GM19467 (cell line): ENCODE measurements around the gene TUBB.

Experiments
- ATAC-seq: cut with Tn5 transposase; IDR thresholded peaks from one replicate; pipeline ENCODE4 v1.9.1; 2021; ENCODE audit warnings: mild to moderate bottlenecking, moderate library complexity; ENCODE audit not compliant: unreplicated experiment

TUBB gene

DNA sequence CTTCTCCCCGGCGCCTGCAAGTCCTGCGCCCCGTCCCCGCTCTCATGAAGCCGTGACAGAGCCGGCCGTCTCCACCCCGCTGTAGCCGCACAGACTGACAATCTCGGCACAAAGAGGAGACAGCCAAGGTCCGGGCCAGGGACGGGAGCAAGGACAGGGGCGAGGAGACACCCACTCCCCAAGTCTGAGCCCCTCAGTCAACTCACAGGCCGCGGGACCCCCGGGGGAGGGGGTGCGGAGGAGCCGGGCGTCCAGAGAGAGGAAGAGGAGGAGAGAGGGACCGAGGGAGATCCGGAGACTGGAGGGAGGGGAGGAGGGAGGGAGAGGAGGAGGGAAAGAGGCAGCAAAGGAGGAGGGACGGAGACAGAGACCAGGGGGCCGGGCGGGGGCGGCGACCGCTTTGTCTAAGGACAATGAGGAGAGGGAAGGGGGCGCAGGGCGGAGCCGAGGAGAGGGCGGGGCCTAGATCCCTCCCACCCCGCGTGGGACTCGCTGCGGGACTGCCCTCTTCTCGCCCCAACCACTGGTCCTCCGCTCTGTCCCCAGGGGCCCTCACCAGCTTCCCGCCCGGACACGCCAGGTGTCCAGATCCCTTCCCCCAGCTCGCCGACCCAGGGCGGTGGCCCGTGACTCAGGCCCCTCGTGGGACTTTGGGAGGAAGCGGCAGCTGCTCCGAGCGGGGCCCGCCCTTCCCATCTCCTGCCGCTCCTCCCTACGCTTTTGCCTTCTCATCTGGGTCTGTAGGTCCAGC is 33.1 kb upstream of the TUBB start:
- peak; percentile 43 for ATAC-seq

DNA sequence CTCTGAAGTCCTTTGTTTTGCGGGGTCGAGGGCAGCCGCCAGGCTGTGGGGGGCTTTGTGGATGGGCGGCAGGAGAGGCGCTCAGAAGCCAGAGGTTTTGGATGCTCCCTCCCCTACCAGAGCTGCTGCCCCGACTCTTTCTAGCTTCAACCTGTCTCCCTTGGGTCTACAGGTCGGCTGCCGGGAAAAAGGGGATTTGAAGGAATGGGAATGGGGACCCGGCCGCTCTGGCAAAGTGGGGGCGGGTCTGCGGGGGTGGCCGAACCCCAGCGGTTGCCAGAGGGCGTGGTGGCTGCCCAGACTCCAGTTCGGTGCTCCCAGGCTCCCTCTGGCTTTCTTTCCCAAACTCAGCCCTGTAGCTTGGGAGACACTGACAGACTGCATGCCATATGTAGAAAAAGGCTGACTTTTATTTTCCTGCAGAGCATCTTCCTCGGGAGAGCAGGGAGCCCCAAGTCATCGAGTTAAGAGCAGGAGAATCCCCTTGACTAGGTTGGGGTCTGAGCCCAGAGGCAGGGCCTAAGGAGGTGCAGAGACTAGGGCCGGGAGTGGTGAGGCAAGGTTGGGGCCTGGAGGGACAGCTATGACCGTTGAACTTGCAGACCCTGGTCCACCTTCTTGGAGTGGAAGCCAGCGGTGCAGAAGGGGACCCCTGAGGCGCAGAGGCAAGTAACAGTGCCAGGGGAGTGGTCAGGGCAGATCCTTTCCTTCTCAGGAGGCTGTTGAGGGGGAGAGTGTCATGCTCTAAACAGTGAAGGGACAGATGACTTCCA is 32.3 kb upstream of the TUBB start:
- no peak for ATAC-seq

DNA sequence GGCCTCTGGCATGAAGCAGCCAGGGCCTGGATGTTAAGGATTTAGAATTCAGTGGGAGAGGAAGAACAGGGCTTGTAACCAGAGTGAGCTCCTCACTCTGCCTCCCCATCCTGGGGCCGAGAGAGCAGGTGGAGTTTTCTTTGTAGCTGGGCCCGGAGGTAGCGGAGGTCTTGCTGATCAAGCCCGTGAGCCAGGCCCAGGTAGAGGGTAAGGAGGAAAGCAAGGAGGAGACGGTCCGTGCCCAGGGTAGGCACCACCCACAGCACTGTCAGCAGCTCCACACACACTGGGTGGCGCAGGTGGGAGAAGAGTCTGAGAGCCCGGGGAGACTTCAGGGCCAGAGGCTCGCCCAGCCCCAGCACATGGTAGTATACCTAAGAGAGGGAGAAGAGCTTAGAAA is 31.6 kb upstream of the TUBB start:
- ATAC-seq, result no peak

DNA sequence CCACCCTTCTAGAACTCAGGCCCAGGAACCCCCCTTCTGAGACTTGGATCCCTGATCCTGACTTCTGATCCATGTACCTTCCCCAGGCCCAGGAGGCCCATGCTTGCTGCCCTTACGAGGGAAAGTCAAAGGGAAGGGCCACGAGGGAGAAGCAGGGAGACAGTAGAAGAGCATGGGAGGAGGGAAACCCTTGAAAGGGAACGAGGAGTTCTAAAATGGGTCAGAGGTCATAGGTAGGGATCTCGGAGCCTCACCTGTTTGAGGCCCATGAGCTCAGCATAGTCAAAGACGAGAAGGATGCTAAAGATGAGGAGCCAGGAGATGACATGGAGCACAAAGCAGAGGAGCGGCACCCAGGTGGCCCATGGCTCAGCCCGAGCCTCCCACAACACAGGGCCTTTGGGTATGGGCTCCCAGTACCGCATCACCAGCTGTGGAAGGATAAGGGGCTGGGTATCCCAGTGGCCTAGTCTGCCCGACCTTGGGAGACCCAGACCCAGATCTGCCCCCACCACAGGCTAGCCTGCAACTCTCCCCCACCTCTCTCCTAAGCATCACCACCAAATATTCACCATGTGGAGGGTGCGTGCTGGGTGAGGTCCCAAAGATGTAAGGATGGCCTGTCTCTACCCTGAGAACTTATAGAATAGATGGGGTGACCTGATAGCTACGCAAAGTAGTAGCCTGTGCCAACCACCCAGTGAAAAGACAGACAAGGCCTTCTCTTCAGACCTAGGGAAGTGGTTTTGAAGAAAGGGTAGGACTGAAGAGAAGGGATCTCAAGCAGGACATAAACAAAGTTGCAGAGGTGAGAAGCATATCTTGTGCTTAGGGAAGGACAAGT is 30.9 kb upstream of the TUBB start:
- no peak for ATAC-seq

DNA sequence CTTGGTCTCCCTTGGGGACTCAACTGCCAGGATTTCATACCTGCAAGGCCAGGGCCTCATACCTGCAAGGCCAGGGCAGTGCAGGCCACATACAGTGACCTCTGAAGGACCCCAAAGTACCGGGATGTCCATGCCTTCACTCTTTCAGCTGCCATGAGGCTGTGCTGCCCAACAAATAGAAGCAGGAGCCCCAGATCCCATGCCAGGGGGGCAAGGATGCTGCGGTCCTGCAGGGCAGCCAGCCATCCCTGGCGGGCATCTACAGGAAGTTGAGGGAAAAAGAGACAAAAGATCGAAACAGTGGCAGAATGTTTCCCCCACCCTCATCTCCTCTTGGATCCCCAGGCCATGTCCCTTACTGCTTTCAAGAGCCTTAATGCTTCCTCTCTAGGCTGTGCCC is 30.2 kb upstream of the TUBB start:
- no peak for ATAC-seq

DNA sequence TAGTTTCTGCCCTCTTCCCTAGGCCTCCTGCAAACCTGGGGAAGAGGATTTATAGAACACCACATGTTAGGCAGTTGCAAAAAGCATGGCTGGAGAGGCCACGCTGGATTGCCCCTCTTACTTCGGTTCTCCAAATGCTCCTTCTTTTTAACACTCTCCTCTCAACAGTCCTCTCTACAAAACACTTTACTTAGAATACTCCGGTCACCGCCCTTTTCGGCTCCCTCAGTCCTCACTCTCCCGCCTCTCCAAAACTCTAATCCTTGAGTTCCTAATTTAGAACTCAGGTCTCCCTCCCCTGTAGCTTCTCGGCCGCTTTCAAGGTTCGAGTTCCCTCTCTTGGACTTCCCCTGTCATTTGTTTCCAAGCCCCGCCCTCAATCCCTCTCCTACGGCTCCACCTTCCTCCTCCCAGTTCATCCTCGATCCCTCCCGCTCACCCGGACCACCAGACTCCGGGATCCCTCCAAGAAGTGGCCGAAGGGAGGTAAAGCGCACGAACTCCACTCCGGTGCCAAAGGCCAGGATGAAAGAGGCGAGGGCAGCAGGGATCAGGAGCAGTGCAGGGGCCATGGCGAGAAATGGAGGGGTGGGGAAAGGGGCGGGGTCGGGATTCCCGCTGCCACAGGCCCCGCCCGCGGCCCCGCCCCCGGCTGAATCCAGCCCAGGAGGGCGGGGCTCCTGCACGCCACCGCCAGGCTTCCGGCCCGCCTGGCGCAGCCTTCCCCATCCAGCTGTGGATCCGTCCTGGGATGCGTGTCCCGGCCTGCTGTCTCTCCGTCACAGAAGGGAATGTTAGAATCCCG is 29.5 kb upstream of the TUBB start, which contains the start of gene NRM:
Gene NRM, minus strand, starts transcription at position 582 of the 805 bp plus-strand sequence. Its CDS starts 10 bp downstream, at position 572.
- peak; percentile 24 for ATAC-seq

DNA sequence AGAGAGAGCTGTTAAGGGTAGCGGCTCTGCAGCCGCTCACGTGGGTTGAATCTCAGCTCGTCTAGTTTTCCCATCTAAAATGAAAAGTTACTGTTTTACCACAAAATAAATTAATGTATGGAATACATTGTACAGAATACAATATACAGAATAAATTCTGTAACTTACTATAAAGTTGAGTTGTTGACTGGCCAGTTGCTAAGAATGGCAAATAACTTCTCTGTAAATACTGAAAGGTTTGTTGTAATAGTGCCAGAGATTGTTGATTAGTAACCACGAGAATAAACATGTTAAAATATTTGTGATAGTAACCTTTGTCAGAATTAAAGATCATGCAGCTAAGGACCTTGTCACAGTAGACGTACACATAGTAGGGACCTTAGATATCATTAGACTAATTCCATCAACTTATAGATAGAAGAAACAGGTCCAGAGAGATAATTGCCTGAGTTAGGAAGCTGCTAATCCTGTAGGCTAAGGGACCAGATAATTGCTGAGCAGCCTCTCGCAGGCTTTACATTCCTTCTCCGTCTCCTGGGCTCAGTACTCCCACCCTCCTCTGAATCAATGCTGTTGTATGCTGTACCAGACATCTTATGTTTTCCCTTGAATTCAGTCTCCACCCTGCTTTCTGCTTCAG is 28.8 kb upstream of the TUBB start:
- ATAC-seq, result no peak

DNA sequence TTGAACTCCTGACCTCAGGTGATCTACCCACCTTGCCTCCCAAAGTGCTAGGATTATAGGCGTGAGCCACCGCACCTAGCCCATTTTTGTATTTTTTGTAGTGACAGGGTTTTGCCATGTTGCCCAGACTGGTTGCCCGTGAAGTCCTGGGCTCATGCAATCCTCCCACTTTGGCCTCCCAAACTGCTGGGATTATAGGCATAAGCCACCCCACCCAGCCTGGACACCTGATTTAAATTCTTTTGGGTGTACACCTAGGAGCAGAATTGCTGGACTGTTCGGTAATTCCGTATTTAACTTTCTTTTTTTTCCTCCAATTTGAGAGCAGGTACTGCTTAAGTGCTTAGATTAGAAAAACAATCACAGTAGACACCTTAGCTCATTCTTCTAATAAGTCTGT is 23.7 kb upstream of the TUBB start:
- no peak for ATAC-seq

DNA sequence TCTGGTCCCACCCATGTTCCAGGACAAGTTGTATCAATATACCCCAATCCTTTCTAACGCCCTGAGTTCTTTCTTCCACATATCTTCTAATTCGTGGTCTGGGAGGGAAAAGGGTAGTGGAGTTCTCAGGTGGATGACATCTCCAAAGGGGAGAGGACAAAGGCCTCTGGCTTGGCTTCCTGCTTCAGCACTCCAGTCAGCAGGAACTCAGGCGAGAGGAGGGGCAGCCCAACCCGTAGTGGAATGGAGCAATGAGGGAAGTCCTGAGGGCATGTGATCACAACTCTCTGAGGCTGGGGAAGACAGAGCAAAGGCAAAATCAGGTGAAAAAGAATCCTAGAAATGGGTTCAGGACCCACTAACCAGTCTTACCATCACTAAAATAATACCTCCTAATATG is 19.8 kb upstream of the TUBB start:
- ATAC-seq, result no peak

DNA sequence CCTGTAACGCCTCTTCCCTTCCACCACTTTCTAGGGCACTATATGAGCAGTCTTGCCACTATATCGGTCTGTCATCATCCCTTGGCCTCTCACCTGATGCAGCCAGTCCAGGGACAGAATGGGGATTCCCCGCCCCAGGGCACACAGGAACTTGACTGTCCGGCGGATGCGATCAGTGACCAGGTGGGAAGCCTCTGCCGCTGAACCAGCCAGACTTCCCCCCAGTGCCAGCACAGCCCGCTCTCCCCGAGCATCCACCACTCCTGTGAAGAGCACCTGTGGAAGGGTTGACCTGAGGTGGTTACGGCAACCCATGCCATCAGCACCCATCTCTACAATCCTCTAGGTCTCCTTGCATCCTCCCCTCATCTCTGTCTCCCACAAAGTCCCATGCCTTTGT is 17.1 kb upstream of the TUBB start:
- no peak for ATAC-seq

DNA sequence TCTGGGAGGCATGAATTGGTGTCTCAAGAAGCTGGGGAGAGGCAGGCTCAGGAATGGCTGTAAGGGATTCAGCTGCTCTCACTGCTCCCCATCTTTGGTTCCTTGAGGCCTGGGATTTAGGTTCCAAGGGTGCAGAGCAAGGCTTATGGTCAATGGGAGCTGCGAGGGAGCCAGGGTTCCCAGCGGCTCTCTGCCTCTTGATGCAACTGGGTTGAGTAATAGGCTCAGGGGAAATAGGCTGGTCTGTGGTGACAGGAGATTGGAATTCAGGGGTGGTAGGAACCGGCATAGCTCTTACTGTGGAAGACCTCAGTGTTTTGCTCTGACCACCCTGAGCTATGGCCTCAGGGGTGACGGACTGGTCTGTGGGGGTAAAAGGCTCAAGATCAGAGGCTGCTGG is 16.3 kb upstream of the TUBB start:
- ATAC-seq, result no peak

DNA sequence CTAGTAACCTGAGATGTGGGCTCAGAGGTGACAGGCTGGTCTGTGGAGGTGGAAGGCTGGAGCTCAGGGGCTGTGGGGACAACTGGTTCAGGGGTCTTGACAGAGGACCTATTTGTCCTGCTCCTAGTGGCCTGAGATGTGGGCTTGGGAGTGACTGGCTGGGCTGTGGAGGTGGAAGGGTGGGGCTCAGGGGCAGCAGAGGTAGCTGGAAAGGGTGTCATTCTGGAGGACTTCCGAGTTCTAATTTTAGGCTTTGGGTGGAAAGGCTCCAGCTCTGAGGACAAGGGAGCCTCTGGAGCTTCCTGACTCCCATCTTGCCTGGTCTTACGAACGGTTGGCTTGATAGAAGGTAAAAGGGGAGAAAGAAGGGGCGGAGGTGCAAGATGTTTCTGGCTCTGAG is 14.5 kb upstream of the TUBB start:
- no peak for ATAC-seq

DNA sequence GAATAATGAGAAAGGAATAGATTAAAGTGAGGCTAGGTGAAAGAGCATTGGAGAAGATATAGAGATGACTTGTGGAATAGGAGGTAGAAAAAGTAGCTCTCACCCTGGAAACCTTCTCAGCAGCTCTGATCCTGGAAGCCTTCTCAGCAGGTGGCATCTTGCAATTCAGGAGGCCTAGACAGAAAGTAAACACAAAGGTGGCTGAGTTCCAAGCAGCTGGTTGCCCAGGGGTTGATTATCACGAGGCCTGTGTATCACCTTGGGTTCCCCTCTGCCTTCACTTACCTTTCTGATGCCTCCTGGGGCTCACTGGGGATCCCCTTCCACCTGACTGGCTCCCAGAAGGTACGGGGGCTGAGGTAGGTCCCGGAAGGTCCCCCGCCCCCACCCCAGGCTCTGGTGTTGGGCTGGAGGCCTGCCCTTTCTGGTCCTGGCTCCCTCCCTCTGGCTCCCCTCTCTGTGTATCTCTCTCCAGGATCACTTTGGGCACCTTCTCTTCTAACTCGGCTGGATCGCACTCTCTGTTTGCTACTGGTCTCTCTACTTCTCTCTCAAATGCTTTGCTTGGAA is 12.8 kb upstream of the TUBB start:
- no peak for ATAC-seq

DNA sequence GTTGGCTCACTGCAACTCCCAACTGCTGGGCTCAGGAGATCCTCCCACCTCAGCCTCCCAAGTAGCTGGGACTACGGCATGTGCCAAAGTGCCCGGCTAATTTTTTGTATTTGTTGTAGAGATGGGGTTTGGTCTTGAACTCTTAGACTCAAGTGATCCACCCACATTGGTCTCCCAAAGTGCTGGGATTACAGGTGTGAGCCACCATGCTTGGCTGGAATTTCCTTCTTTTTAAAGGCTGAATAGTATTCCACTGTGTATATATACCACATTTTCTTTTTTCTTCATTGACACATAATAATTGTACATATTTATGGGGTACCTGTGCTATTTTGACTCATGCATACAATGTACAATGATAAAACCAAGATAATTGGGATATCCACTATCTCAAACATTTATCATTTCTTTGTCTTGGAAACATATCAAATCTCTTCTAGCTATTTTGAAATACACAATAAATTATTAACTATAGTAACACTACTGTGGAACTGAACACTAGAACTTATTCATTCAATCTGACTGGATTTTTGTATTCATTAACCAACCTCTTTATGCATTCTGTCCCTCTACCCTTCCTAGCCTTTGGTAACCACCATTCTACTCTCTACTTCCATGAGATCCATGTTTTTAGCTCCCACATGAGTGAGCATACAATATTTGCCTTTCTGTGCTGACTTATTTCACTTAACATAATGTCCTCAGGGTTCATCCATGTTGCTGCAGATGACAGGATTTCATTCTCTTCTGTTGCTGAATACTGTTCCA is 10.9 kb upstream of the TUBB start:
- no peak for ATAC-seq

DNA sequence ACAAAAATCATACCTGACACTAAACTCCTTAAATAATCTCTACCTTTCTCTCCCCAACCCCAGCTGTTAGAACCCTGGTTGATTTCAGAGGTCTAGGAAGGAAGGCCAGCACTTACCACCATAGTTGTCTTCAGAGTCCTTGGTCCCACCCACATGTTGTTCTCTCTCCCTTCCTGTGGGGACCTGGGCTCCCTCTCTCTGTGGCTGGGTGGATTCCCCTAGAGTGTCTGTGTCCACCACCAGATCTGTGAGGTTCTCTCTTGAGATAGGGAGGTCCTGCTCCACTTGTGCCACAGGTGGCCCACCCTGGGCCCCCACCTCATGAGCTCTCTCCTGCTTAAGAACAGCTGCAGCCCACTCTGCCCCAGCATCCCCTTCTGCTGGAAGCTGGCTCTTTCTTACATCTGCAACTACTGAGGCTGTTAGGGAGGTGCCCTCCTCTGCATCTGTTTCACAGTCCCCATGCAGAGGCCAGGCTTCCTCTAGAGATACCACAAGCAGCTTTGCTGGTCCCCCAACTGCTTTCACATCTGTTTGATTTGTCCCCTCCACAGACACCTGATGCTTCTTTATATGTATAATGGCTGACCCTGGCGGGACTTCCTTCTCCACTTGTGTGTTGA is 8.3 kb upstream of the TUBB start:
- ATAC-seq, result no peak

DNA sequence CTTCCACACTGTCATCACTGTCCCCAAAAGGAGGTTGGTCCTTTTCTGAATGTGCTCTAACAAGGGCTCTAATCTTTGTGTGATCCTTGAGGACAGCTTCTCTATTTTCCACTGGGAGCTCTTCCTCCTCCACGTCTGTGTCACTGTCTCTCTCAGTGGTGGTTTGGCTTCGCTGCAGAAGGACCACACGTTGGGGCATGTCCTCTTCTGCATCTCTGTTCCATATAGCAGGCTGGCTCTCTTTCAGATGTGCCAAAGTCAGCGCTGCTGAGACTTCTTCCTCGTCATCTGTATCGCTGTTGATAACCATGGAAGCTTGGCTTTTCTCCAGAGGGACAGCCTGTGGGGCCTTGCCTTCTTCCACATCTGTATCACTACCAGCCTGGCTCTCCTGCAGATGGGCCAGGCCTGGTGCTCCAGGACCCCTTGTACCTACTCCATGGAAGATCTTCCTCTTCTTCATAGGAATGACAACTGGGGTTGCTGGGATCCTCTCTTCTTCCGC is 7.7 kb upstream of the TUBB start:
- no peak for ATAC-seq

DNA sequence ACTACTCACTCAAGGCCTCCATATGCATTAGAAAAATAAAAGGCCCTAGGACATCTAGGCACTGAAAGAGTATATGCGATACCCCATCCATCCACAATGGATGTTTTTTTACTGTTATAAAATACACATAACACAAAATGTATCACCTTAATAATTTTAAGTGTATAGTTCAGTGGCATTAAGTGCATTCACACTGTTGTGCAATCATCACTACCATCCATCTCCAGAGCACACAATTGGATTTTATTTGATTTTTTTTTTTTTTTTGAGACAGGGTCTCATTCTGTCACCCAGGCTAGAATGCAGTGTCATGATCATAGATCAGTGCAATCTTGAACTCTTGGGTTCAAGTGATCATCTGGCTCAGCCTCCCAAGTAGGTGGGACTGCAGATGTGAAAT is 5.9 kb upstream of the TUBB start:
- ATAC-seq, result no peak

DNA sequence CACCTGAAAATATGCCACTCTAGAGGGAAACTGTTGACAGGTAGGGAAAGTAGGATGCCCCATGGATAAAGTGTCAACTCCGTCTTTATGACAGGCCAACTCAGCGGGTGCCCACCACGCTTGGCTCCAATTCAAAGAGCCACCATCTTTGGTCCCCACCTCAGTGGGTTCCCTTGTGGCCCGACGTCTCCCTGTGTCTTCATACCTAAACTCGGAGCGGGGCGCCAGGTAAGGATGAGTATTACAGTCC is 3.3 kb upstream of the TUBB start:
- no peak for ATAC-seq
